Measurements from ENCODE around the gene WDR20.

- no peak for TF ChIP-seq CTCF (IDR thresholded peaks at IDR 0.05)
- no peak for TF ChIP-seq POLR2A (IDR thresholded peaks at IDR 0.05)
- TF ChIP-seq EP300 (IDR thresholded peaks at IDR 0.05): no peak
- TF ChIP-seq POLR2AphosphoS5 (IDR thresholded peaks at IDR 0.05): no peak
Measured at GRCh38 chr14:102258136-102258535, 118.4 kb downstream of the WDR20 start.
